Measurements from ENCODE around the gene IKZF3.

Gene IKZF3

DNA sequence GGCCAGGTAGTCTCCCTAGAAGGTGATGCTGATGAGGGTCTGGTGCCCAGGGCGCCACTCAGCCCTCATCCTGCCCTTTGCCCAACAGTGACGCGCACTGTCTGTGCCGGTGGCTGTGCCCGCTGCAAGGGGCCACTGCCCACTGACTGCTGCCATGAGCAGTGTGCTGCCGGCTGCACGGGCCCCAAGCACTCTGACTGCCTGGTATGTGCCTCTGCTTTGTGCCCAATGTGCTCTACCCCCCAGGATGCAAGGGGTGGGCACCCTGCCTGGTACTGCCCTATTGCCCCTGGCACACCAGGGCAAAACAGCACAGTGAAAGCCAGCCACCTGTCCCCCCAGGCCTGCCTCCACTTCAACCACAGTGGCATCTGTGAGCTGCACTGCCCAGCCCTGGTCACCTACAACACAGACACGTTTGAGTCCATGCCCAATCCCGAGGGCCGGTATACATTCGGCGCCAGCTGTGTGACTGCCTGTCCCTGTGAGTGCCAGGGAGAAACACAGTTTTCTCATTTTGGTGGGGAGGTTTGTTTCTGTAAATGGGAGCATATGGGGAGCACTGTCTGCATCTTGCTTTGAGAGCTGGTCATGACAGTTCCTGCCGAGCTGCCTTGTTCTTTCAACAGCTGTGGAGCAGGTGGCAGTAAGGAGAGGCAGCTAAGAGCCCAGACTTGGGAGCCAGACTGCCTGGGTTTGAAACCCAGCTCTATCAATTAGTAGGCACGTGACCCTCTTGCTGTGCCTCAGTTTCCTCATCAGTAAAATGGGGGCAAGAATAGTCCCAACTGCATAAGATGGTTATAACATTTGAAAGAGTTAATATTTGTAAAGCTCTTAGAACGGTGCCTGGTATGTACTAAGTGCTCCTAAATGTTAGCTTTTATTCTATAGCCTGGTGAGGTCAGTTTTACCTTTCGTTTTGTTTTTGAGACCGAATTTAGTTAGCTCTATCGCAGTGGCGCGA lies 153.8 kb downstream of the IKZF3 start:
- Mint-ChIP-seq H3K9me3 (ENCODE audit: low read depth) (no peaks in the 10 kb centered on the region), H3K27ac (no peak overlapping the region), H3K4me1 (ENCODE audit: low read depth) (peaks cover 20% of the 10 kb centered on the region), H3K36me3 (no peaks in the 10 kb centered on the region), H3K4me3 (no peak overlapping the region), H3K27me3 (no peaks in the 10 kb centered on the region)

DNA sequence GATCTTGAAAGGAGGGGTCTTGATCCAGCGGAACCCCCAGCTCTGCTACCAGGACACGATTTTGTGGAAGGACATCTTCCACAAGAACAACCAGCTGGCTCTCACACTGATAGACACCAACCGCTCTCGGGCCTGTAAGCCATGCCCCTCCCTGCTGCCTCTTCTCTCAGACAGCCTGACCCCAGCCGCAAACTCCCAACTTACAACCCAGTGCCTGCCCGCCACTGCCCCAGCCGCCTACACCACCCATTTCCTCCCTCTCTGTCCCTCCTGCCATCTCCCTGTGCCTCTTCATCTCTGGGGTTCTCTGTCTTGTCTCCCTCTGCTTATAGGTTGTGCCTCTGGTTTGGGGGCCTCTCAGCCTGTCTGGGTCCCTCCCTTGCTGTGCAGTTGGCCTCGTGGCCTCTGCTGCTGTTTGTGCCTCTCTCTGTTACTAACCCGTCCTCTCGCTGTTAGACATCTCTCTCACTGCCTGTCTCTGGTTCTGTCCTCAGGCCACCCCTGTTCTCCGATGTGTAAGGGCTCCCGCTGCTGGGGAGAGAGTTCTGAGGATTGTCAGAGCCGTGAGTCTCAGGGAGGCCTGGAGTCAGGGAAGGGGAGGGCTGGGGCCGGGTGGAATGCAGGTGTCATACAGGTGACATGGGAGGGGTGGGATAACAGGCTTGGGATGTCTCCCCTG lies 154.7 kb downstream of the IKZF3 start:
- Mint-ChIP-seq H3K27ac (no peak overlapping the region), H3K36me3 (no peaks in the 10 kb centered on the region), H3K4me1 (ENCODE audit: low read depth) (peaks cover 20% of the 10 kb centered on the region), H3K9me3 (ENCODE audit: low read depth) (no peaks in the 10 kb centered on the region), H3K4me3 (no peak overlapping the region), H3K27me3 (no peaks in the 10 kb centered on the region)

All from activated naive CD8-positive, alpha-beta T cell (primary cell).